Endothelial cell of umbilical vein (primary cell): ENCODE measurements around the gene IGF2BP1. TPM values are rescaled to one million over a fixed set of nuclear protein-coding genes. Genes with fewer than 3 reads are reported as not detected.

Experiments used
- BruUV-seq: library from RNA; stranded (reverse); fragments of 400-500 nt; replicated peaks from 2 replicates; lab custom pipeline; 2021; lab: Mats Ljungman, UMichigan
- CTCF ChIA-PET: fragments of 300-600, 350-600 bp; sonication (Branson Sonifier 250); formaldehyde crosslinking; loops from one replicate; lab custom pipeline; 2021; ENCODE audit warnings: antibody characterized with exemption, inconsistent platforms; lab: Charles Lee
- POLR2A ChIA-PET: fragments of 300-600, 350-600 bp; sonication (Branson Sonifier 250); formaldehyde crosslinking; loops from one replicate; lab custom pipeline; 2021; ENCODE audit warnings: antibody characterized with exemption, inconsistent platforms; lab: Charles Lee
- DNase-seq: peaks from one replicate; pipeline ENCODE4 v3.0.0-alpha.2; 2011; ENCODE audit warnings: low read depth, low spot score
- FAIRE-seq: peaks from 2 replicates; lab custom pipeline; 2011; peaks lifted over from hg19 to GRCh38; lab: Jason Lieb, UNC
- H2AFZ ChIP-seq: 2 replicates; pipeline ENCODE4 v1.6.0; 2012; ENCODE audit warnings: low read depth, low read length, control low read depth, inconsistent platforms
- H3K27ac ChIP-seq: 2 replicates; pipeline ENCODE4 v1.5.1; 2011; ENCODE audit warnings: low read depth, mild to moderate bottlenecking, control low read depth, low read length, moderate library complexity; ENCODE audit not compliant: insufficient read depth
- H3K27me3 ChIP-seq, 2 experiments: 2 replicates each; pipeline versions ENCODE4 v1.6.0 to v1.6.1; 2011; ENCODE audit warnings: low read length in 2 of 2, mixed read lengths in 1 of 2; ENCODE audit not compliant: control insufficient read depth in 2 of 2, insufficient read depth in 2 of 2
- H3K36me3 ChIP-seq, 2 experiments: 2 replicates in 1 of 2; 3 replicates in 1 of 2; pipeline ENCODE4 v1.5.1; 2011; ENCODE audit warnings: low read length in 2 of 2, mild to moderate bottlenecking in 1 of 2, moderate library complexity in 1 of 2; ENCODE audit not compliant: control insufficient read depth in 2 of 2, insufficient read depth in 2 of 2; ENCODE audit errors: extremely low read depth in 1 of 2
- H3K4me1 ChIP-seq: 3 replicates; pipeline ENCODE4 v1.5.1; 2011; ENCODE audit warnings: mild to moderate bottlenecking, low read length; ENCODE audit not compliant: control insufficient read depth, insufficient read depth; ENCODE audit errors: extremely low read depth
- H3K4me2 ChIP-seq: 2 replicates; pipeline ENCODE4 v1.6.1; 2011; ENCODE audit warnings: low read length, control low read depth, mixed read lengths; ENCODE audit not compliant: insufficient read depth
- H3K4me3 ChIP-seq, 3 experiments: fragments of 200-600 bp in 1 of 3; sonication (generic), shearing (Covaris generic) in 1 of 3; replicated peaks in 1 of 3; 2 replicates each; pipeline ENCODE4 v1.5.1; 2011 to 2016; ENCODE audit warnings: control low read depth in 3 of 3, low read length in 3 of 3, mild to moderate bottlenecking in 2 of 3, inconsistent platforms in 1 of 3, low read depth in 1 of 3, moderate library complexity in 1 of 3; ENCODE audit not compliant: insufficient read depth in 1 of 3
- H3K79me2 ChIP-seq: 2 replicates; pipeline ENCODE4 v1.6.0; 2012; ENCODE audit warnings: low read length, inconsistent platforms; ENCODE audit not compliant: control insufficient read depth, insufficient read depth
- H3K9ac ChIP-seq: replicated peaks from 2 replicates; pipeline ENCODE3; 2011; ENCODE audit warnings: low read length, control low read depth; ENCODE audit not compliant: insufficient read depth; ENCODE audit errors: extremely low read depth
- H3K9me1 ChIP-seq: replicated peaks from 3 replicates; pipeline ENCODE4 v1.6.0; 2011; ENCODE audit warnings: mild to moderate bottlenecking, low read length; ENCODE audit not compliant: control insufficient read depth, insufficient read depth; ENCODE audit errors: extremely low read depth
- H3K9me3 ChIP-seq: replicated peaks from 2 replicates; pipeline ENCODE4 v1.5.1; 2012; ENCODE audit warnings: low read length, inconsistent platforms; ENCODE audit not compliant: control insufficient read depth, insufficient read depth
- H4K20me1 ChIP-seq: replicated peaks from 2 replicates; pipeline ENCODE3; 2011; ENCODE audit warnings: mild to moderate bottlenecking, low read length; ENCODE audit not compliant: control insufficient read depth, insufficient read depth; ENCODE audit errors: extremely low read depth
- CTCF ChIP-seq, 2 donors: IDR thresholded peaks; 1 replicate in 1 of 2; 2 replicates in 1 of 2; pipeline ENCODE4 v1.5.1; 2011; ENCODE audit warnings: low read length in 2 of 2, mild to moderate bottlenecking in 2 of 2, moderate library complexity in 2 of 2, control low read depth in 1 of 2, inconsistent platforms in 1 of 2, low read depth in 1 of 2; ENCODE audit not compliant: insufficient read depth in 1 of 2; ENCODE audit errors: extremely low read depth in 1 of 2
- EZH2 ChIP-seq: IDR thresholded peaks from 2 replicates; pipeline ENCODE4 v1.6.1; 2012; ENCODE audit warnings: borderline replicate concordance, low read depth, mild to moderate bottlenecking, moderate library complexity, low read length, inconsistent platforms; ENCODE audit not compliant: severe bottlenecking
- GATA2 ChIP-seq: IDR thresholded peaks from 2 replicates; pipeline ENCODE4 v1.7.0; 2011; ENCODE audit warnings: low read depth, mild to moderate bottlenecking, moderate library complexity, mixed read lengths, low read length; ENCODE audit not compliant: insufficient read length, insufficient read depth
- MYC ChIP-seq: IDR thresholded peaks from one replicate; pipeline ENCODE4 v1.6.1; 2011; ENCODE audit warnings: mild to moderate bottlenecking, low read depth, low read length
- POLR2A ChIP-seq: IDR thresholded peaks from 2 replicates; pipeline ENCODE4 v1.6.1; 2012; ENCODE audit warnings: low read depth, mild to moderate bottlenecking, control low read depth, low read length
- POLR2AphosphoS5 ChIP-seq: IDR thresholded peaks from 2 replicates; pipeline ENCODE4 v1.6.1; 2012; ENCODE audit warnings: low read depth, mild to moderate bottlenecking, control low read depth, low read length, moderate library complexity; ENCODE audit not compliant: insufficient read depth
- dilution Hi-C: fragments of 300-500 bp; cut with MboI; formaldehyde crosslinking; loops from one replicate; pipeline ENCODE4 v1.15.0; 2019; ENCODE audit warnings: low sequenced_read_pairs; ENCODE audit not compliant: extremely low pct_ligation_motif_present
- intact Hi-C: fragments of 100-400 bp; cut with micrococcal nuclease; formaldehyde crosslinking; loops from one replicate; pipeline ENCODE4 v1.10.0; 2022
- polyA plus RNA-seq, 4 experiments: library from polyadenylated mRNA; depleted of rRNA in 3 of 4; stranded (reverse) in 3 of 4; unstranded in 1 of 4; fragments of >200 nt; gene quantifications; 2 replicates each; pipeline versions ENCODE4 v1.2.1 to v1.2.3, GENCODE V29; 2011 to 2012; ENCODE audit warnings: missing spikeins in 1 of 4
- total RNA-seq: library from RNA; stranded (reverse); gene quantifications from 2 replicates; pipeline ENCODE4 v1.2.3, GENCODE V29; 2021

The IGF2BP1 gene
- total and polyA plus RNA-seq, 2 donors (not counting 3 experiments of a cell fraction or from before 2014, with no cell fraction given), result 9.5 to 99.5 TPM

GRCh38 chr17:49045376-49045775 is 48.2 kb downstream of the IGF2BP1 start:
- no peaks in the 10 kb centered on the region for H3K4me1 ChIP-seq
- no TSS peak for BruUV-seq
- no peaks in the 10 kb centered on the region for H4K20me1 ChIP-seq
- FAIRE-seq (no peak), DNase-seq (no peak)
- no peaks in the 10 kb centered on the region for H3K9me3 ChIP-seq
- no peak overlapping the region for H2AFZ ChIP-seq
- no peak overlapping the region for H3K4me3 ChIP-seq
- H3K4me2 ChIP-seq, result no peak overlapping the region
- no peaks in the 10 kb centered on the region for H3K79me2 ChIP-seq
- TF ChIP-seq MYC (no peak), POLR2A (no peak), GATA2 (no peak), POLR2AphosphoS5 (no peak), CTCF (IDR thresholded peaks at IDR 0.05; ENCODE audit: extremely low read depth in 1 of 2, insufficient read depth in 1 of 2, low read depth in 1 of 2, low read length in 2 of 2) (no peak), EZH2 (no peak)
- H3K9me1 ChIP-seq, result no peaks in the 10 kb centered on the region
- ChIA-PET CTCF (interaction anchor here (0.8 to 1.6 kb wide), 4 partner anchors 10 to 91 kb away, joined by 3 to 7 read pairs (median 4); no protein-coding TSS in a partner anchor), POLR2A (no interaction called here)
- dilution Hi-C loops (no loop called here), intact Hi-C loops (no loop called here)
- H3K36me3 ChIP-seq, result peaks cover 57 to 75% of the 10 kb centered on the region in 2 experiments
- H3K9ac ChIP-seq, result no peak overlapping the region
- no peak overlapping the region for H3K27ac ChIP-seq
- H3K27me3 ChIP-seq, result no peaks in the 10 kb centered on the region
